HG03457 (cell line): Measurements from ENCODE around the gene KIAA0753.
"Not testable (repeated sequence)": the region's sequence is repeated elsewhere in the genome, so short reads cannot be mapped to it uniquely, and the experiment has no call there.

ENCODE experiments used
- ATAC-seq: cut with Tn5 transposase; IDR thresholded peaks from one replicate; pipeline ENCODE4 v1.9.1; 2021; ENCODE audit warnings: moderate number of reproducible peaks; ENCODE audit not compliant: unreplicated experiment

Gene KIAA0753

GRCh38 chr17:6603744-6604325 is 36.7 kb downstream of the KIAA0753 start:
- ATAC-seq = no peak

- no peak for ATAC-seq
Measured at GRCh38 chr17:6602141-6602540, 38.4 kb downstream of the KIAA0753 start.

- ATAC-seq = no peak
Measured at GRCh38 chr17:6599364-6599763, 41.1 kb downstream of the KIAA0753 start.

- no peak for ATAC-seq
Measured at GRCh38 chr17:6597727-6598126, 42.8 kb downstream of the KIAA0753 start.

- no peak for ATAC-seq
Measured at GRCh38 chr17:6596941-6597340, 43.6 kb downstream of the KIAA0753 start.

GRCh38 chr17:6596511-6596910 is 44.0 kb downstream of the KIAA0753 start:
- ATAC-seq = no peak

- ATAC-seq = no peak
Measured at GRCh38 chr17:6596081-6596480, 44.4 kb downstream of the KIAA0753 start.

GRCh38 chr17:6593371-6593770 is 47.1 kb downstream of the KIAA0753 start:
- not testable (repeated sequence) for ATAC-seq

- no peak for ATAC-seq
Measured at GRCh38 chr17:6592173-6592572, 48.3 kb downstream of the KIAA0753 start.

- no peak for ATAC-seq
Measured at GRCh38 chr17:6591599-6592158, 48.8 kb downstream of the KIAA0753 start.

- ATAC-seq = no peak
Measured at GRCh38 chr17:6589266-6589946, 51.1 kb downstream of the KIAA0753 start.

- no peak for ATAC-seq
Measured at GRCh38 chr17:6588165-6588564, 52.3 kb downstream of the KIAA0753 start.

GRCh38 chr17:6587310-6587709 is 53.2 kb downstream of the KIAA0753 start:
- ATAC-seq = no peak

GRCh38 chr17:6583411-6583810 is 57.1 kb downstream of the KIAA0753 start:
- ATAC-seq = no peak

- ATAC-seq = no peak
Measured at GRCh38 chr17:6580625-6581024, 59.9 kb downstream of the KIAA0753 start.

GRCh38 chr17:6578491-6578890 is 62.0 kb downstream of the KIAA0753 start:
- ATAC-seq = no peak

GRCh38 chr17:6577686-6578263 is 62.7 kb downstream of the KIAA0753 start:
- ATAC-seq = no peak

- no peak for ATAC-seq
Measured at GRCh38 chr17:6576038-6576785, 64.3 kb downstream of the KIAA0753 start.

- ATAC-seq = no peak
Measured at GRCh38 chr17:6575596-6575988, 64.9 kb downstream of the KIAA0753 start.

- no peak for ATAC-seq
Measured at GRCh38 chr17:6574687-6575595, 65.6 kb downstream of the KIAA0753 start.
